Mesendoderm (in vitro differentiated cells): ENCODE measurements around the gene STAC.
A peak's percentile ranks its signal among the peaks of the same experiment; 100 is the strongest.

Experiments used
- DNase-seq: peaks from one replicate; pipeline ENCODE4 v3.0.0; 2013
- H2AK5ac ChIP-seq: 2 replicates; pipeline ENCODE4 v1.6.1; 2013; ENCODE audit warnings: low read length, inconsistent platforms
- H2BK120ac ChIP-seq: 2 replicates; pipeline ENCODE4 v1.6.1; 2013; ENCODE audit warnings: low read depth, mild to moderate bottlenecking, low read length, moderate library complexity, mixed read lengths
- H2BK15ac ChIP-seq: replicated peaks from 2 replicates; pipeline ENCODE4 v1.6.1; 2013; ENCODE audit warnings: low read depth, mild to moderate bottlenecking, moderate library complexity
- H2BK5ac ChIP-seq: 2 replicates; pipeline ENCODE4 v1.6.1; 2013; ENCODE audit warnings: low read length, inconsistent platforms
- H3K18ac ChIP-seq: 2 replicates; pipeline ENCODE4 v1.6.1; 2013; ENCODE audit warnings: mild to moderate bottlenecking, low read length, mixed read lengths
- H3K23ac ChIP-seq: one replicate; pipeline ENCODE4 v1.6.1; 2013; ENCODE audit warnings: low read length
- H3K27ac ChIP-seq: 2 replicates; pipeline ENCODE4 v1.5.1; 2013; ENCODE audit warnings: low read depth, mild to moderate bottlenecking, inconsistent platforms, low read length, moderate library complexity
- H3K27me3 ChIP-seq: 2 replicates; pipeline ENCODE4 v1.6.1; 2013; ENCODE audit warnings: low read length, control low read depth, mild to moderate bottlenecking, inconsistent platforms; ENCODE audit not compliant: insufficient read depth, poor library complexity
- H3K36me3 ChIP-seq: 2 replicates; pipeline ENCODE4 v1.6.1; 2013; ENCODE audit warnings: low read length, inconsistent platforms; ENCODE audit not compliant: control insufficient read depth, insufficient read depth
- H3K4ac ChIP-seq: one replicate; pipeline ENCODE4 v1.6.1; 2013; ENCODE audit warnings: low read depth, mild to moderate bottlenecking, low read length, moderate library complexity
- H3K4me1 ChIP-seq: 2 replicates; pipeline ENCODE4 v1.6.1; 2013; ENCODE audit warnings: low read depth, low read length, inconsistent platforms; ENCODE audit not compliant: control insufficient read depth
- H3K4me2 ChIP-seq: 2 replicates; pipeline ENCODE4 v1.6.1; 2013; ENCODE audit warnings: low read length
- H3K4me3 ChIP-seq: 2 replicates; pipeline ENCODE4 v1.5.1; 2013; ENCODE audit warnings: mild to moderate bottlenecking, low read length
- H3K56ac ChIP-seq: one replicate; pipeline ENCODE4 v1.6.1; 2013; ENCODE audit warnings: low read length
- H3K79me1 ChIP-seq: 2 replicates; pipeline ENCODE4 v1.6.1; 2013; ENCODE audit warnings: low read length, inconsistent platforms
- H3K79me2 ChIP-seq: 2 replicates; pipeline ENCODE4 v1.6.1; 2013; ENCODE audit warnings: mild to moderate bottlenecking, low read length; ENCODE audit not compliant: control insufficient read depth, insufficient read depth
- H3K9ac ChIP-seq: 2 replicates; pipeline ENCODE4 v1.6.1; 2013; ENCODE audit warnings: low read length, inconsistent platforms
- H4K5ac ChIP-seq: one replicate; pipeline ENCODE4 v1.6.1; 2013; ENCODE audit warnings: low read length
- H4K8ac ChIP-seq: one replicate; pipeline ENCODE4 v1.6.1; 2013; ENCODE audit warnings: low read depth, mild to moderate bottlenecking, control low read depth, low read length, moderate library complexity
- WGBS: extraction: QIAGEN DNeasy Blood & Tissue Kit; methylation state at CpG from one replicate; pipeline ENCODE4 v1.1.7; 2013; ENCODE audit warnings: low lambda C conversion rate, missing lambda C conversion rate; ENCODE audit not compliant: insufficient coverage; ENCODE audit errors: extremely low coverage; 5-methylcytosine and 5-hydroxymethylcytosine counted together

STAC gene

GRCh38 chr3:36520241-36521006 is 140.1 kb downstream of the STAC start:
- no peak overlapping the region for H2BK5ac ChIP-seq
- H2BK15ac ChIP-seq = no peak overlapping the region
- H3K4me1 ChIP-seq = no peaks in the 10 kb centered on the region
- H4K8ac ChIP-seq = no peak overlapping the region
- no peak overlapping the region for H3K23ac ChIP-seq
- no peak overlapping the region for H3K27ac ChIP-seq
- H3K56ac ChIP-seq = no peak overlapping the region
- no peak overlapping the region for H3K18ac ChIP-seq
- H3K4me3 ChIP-seq = no peak overlapping the region
- no peak overlapping the region for H3K4me2 ChIP-seq
- H3K79me1 ChIP-seq = no peaks in the 10 kb centered on the region
- no peaks in the 10 kb centered on the region for H3K79me2 ChIP-seq
- WGBS = no CpG with 5 or more reads among the region's 4 CpGs
- H4K5ac ChIP-seq = no peak overlapping the region
- H3K4ac ChIP-seq = no peak overlapping the region
- no peak for DNase-seq
- H3K27me3 ChIP-seq = no peaks in the 10 kb centered on the region
- no peak overlapping the region for H3K9ac ChIP-seq
- no peak overlapping the region for H2AK5ac ChIP-seq
- H2BK120ac ChIP-seq = no peak overlapping the region
- no peaks in the 10 kb centered on the region for H3K36me3 ChIP-seq

GRCh38 chr3:36521007-36521379 is 140.7 kb downstream of the STAC start:
- no peak overlapping the region for H3K4ac ChIP-seq
- H2BK5ac ChIP-seq = no peak overlapping the region
- H3K79me2 ChIP-seq = no peaks in the 10 kb centered on the region
- H3K4me2 ChIP-seq = no peak overlapping the region
- H3K18ac ChIP-seq = no peak overlapping the region
- H3K56ac ChIP-seq = no peak overlapping the region
- H3K4me3 ChIP-seq = no peak overlapping the region
- no peaks in the 10 kb centered on the region for H3K27me3 ChIP-seq
- no peak overlapping the region for H2BK15ac ChIP-seq
- no peak overlapping the region for H2BK120ac ChIP-seq
- no peak overlapping the region for H2AK5ac ChIP-seq
- H3K36me3 ChIP-seq = no peaks in the 10 kb centered on the region
- H3K27ac ChIP-seq = no peak overlapping the region
- no peak for DNase-seq
- H3K4me1 ChIP-seq = no peaks in the 10 kb centered on the region
- no peak overlapping the region for H3K9ac ChIP-seq
- H3K23ac ChIP-seq = no peak overlapping the region
- H3K79me1 ChIP-seq = no peaks in the 10 kb centered on the region
- no CpG with 5 or more reads among the region's 2 CpGs for WGBS
- H4K5ac ChIP-seq = no peak overlapping the region
- no peak overlapping the region for H4K8ac ChIP-seq

- H3K27me3 ChIP-seq = no peaks in the 10 kb centered on the region
- no peaks in the 10 kb centered on the region for H3K4me1 ChIP-seq
- H2BK120ac ChIP-seq = no peak overlapping the region
- WGBS = no CpG with 5 or more reads among the region's 3 CpGs
- no peak overlapping the region for H2AK5ac ChIP-seq
- H2BK5ac ChIP-seq = no peak overlapping the region
- H3K36me3 ChIP-seq = no peaks in the 10 kb centered on the region
- no peak overlapping the region for H4K8ac ChIP-seq
- H4K5ac ChIP-seq = no peak overlapping the region
- no peaks in the 10 kb centered on the region for H3K79me2 ChIP-seq
- no peak overlapping the region for H3K27ac ChIP-seq
- H3K4me3 ChIP-seq = no peak overlapping the region
- no peak overlapping the region for H3K56ac ChIP-seq
- no peaks in the 10 kb centered on the region for H3K79me1 ChIP-seq
- H3K4me2 ChIP-seq = no peak overlapping the region
- H3K9ac ChIP-seq = no peak overlapping the region
- H3K23ac ChIP-seq = no peak overlapping the region
- no peak for DNase-seq
- no peak overlapping the region for H2BK15ac ChIP-seq
- no peak overlapping the region for H3K18ac ChIP-seq
- H3K4ac ChIP-seq = no peak overlapping the region
Measured at GRCh38 chr3:36524560-36524959, 144.3 kb downstream of the STAC start.

- no peak overlapping the region for H3K4ac ChIP-seq
- H3K4me2 ChIP-seq = no peak overlapping the region
- no peak overlapping the region for H2AK5ac ChIP-seq
- no peak overlapping the region for H2BK120ac ChIP-seq
- no peaks in the 10 kb centered on the region for H3K36me3 ChIP-seq
- H3K9ac ChIP-seq = no peak overlapping the region
- no peak overlapping the region for H3K18ac ChIP-seq
- H2BK5ac ChIP-seq = no peak overlapping the region
- no peaks in the 10 kb centered on the region for H3K79me2 ChIP-seq
- peak; percentile 48 for DNase-seq
- no peak overlapping the region for H3K27ac ChIP-seq
- no peak overlapping the region for H4K8ac ChIP-seq
- no peak overlapping the region for H4K5ac ChIP-seq
- no peaks in the 10 kb centered on the region for H3K27me3 ChIP-seq
- no peaks in the 10 kb centered on the region for H3K4me1 ChIP-seq
- no peaks in the 10 kb centered on the region for H3K79me1 ChIP-seq
- no peak overlapping the region for H3K4me3 ChIP-seq
- no peak overlapping the region for H3K56ac ChIP-seq
- no peak overlapping the region for H2BK15ac ChIP-seq
- no peak overlapping the region for H3K23ac ChIP-seq
- WGBS = no CpG with 5 or more reads among the region's 3 CpGs
Measured at GRCh38 chr3:36525115-36525801, 145.0 kb downstream of the STAC start.

GRCh38 chr3:36538136-36538749 is 157.9 kb downstream of the STAC start:
- Histone ChIP-seq H4K8ac (no peak overlapping the region), H3K4me1 (no peaks in the 10 kb centered on the region), H3K27ac (no peak overlapping the region), H3K79me2 (no peaks in the 10 kb centered on the region), H2BK5ac (no peak overlapping the region), H3K4ac (no peak overlapping the region), H3K23ac (no peak overlapping the region), H3K18ac (no peak overlapping the region), H3K56ac (no peak overlapping the region), H3K4me2 (no peak overlapping the region), H3K36me3 (no peaks in the 10 kb centered on the region), H2BK120ac (no peak overlapping the region), H3K27me3 (no peaks in the 10 kb centered on the region), H3K79me1 (no peaks in the 10 kb centered on the region), H2BK15ac (no peak overlapping the region), H3K9ac (no peak overlapping the region), H2AK5ac (no peak overlapping the region), H3K4me3 (no peak overlapping the region), H4K5ac (no peak overlapping the region)
- no CpG with 5 or more reads among the region's 4 CpGs for WGBS
- DNase-seq = no peak
